Measurements from ENCODE around the gene HOXB9. TPM values are rescaled to one million over a fixed set of nuclear protein-coding genes. Genes with fewer than 3 reads are reported as not detected.

The HOXB9 gene
- total RNA-seq, 1 experiment from 2014 or later = 0.24 TPM

GRCh38 chr17:48639982-48640857, 14.1 kb upstream of the HOXB9 start:
- CTCF ChIA-PET = interaction anchor here (0.6 to 3.4 kb wide), 5 partner anchors 9 to 239 kb away, joined by 3 to 19 read pairs (median 3); no protein-coding TSS in a partner anchor
- POLR2A ChIA-PET = no interaction called here
- Mint-ChIP-seq H3K36me3 (no peaks in the 10 kb centered on the region), H3K4me1 (peaks cover 22% of the 10 kb centered on the region), H3K27me3 (ENCODE audit: low read depth) (peaks cover 100% of the 10 kb centered on the region; the same call in 1 of the 2 replicates), H3K27ac (no peak overlapping the region), H3K9me3 (no peaks in the 10 kb centered on the region), H3K4me3 (no peak overlapping the region)
- TF ChIP-seq HMGA2 (CRISPR knock-in tag; IDR thresholded peaks at IDR 0.05) (no peak), NR2C2 (CRISPR knock-in tag; IDR thresholded peaks at IDR 0.05) (no peak), SP1 (CRISPR knock-in tag; conservative IDR thresholded peaks at IDR 0.05) (no peak), MYBL2 (CRISPR knock-in tag; IDR thresholded peaks at IDR 0.05) (no peak), PRRX2 (CRISPR knock-in tag; IDR thresholded peaks at IDR 0.05) (no peak), KAT7 (CRISPR knock-in tag; IDR thresholded peaks at IDR 0.05; ENCODE audit: borderline replicate concordance) (no peak), NFYB (CRISPR knock-in tag; conservative IDR thresholded peaks at IDR 0.05; ENCODE audit: low read depth) (no peak), TEAD1 (CRISPR knock-in tag; IDR thresholded peaks at IDR 0.05) (no peak), ZNF121 (CRISPR knock-in tag; IDR thresholded peaks at IDR 0.05) (no peak), ZNF138 (CRISPR knock-in tag; conservative IDR thresholded peaks at IDR 0.05) (no peak)
- TF ChIP-seq, protein P1, sequence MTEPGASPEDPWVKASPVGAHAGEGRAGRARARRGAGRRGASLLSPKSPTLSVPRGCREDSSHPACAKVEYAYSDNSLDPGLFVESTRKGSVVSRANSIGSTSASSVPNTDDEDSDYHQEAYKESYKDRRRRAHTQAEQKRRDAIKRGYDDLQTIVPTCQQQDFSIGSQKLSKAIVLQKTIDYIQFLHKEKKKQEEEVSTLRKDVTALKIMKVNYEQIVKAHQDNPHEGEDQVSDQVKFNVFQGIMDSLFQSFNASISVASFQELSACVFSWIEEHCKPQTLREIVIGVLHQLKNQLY (CRISPR knock-in tag; IDR thresholded peaks at IDR 0.05) = no peak
- TF ChIP-seq, protein P2, sequence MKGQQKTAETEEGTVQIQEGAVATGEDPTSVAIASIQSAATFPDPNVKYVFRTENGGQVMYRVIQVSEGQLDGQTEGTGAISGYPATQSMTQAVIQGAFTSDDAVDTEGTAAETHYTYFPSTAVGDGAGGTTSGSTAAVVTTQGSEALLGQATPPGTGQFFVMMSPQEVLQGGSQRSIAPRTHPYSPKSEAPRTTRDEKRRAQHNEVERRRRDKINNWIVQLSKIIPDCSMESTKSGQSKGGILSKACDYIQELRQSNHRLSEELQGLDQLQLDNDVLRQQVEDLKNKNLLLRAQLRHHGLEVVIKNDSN (CRISPR knock-in tag; IDR thresholded peaks at IDR 0.05) = no peak
- ATAC-seq (no peak), DNase-seq (ENCODE audit: low spot score) (no peak)

DNA sequence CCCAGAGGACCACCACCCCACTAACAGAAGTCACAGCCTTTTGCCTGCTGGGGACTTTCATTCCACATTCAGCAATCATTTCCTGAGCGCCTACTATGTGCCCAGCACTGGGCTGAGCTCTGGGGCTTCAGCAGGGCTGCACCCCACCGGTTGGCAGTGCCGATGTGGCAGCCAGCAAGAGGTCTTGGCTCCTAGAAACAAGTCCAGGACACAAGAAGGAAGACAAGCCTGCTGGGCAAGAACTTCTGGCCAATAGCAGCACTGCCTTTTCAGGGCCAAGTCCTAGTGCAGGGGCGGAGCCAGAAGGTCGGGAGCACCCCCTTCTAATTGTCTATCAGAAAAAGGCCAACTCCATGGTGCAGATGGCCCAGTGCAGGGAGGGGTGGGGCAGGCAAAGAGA, 13.0 kb upstream of the HOXB9 start:
- Mint-ChIP-seq H3K27me3 (ENCODE audit: low read depth) (peaks cover 100% of the 10 kb centered on the region; the same call in 1 of the 2 replicates), H3K9me3 (no peaks in the 10 kb centered on the region), H3K27ac (no peak overlapping the region), H3K4me1 (peaks cover 22% of the 10 kb centered on the region), H3K4me3 (no peak overlapping the region), H3K36me3 (no peaks in the 10 kb centered on the region)
- ChIA-PET POLR2A (no interaction called here), CTCF (no interaction called here)
- ATAC-seq = 0 out of 2 replicates have a peak, but pooled peaks have one; percentile 3
- no peak for DNase-seq (ENCODE audit: low spot score)
- no peak for TF ChIP-seq ZSCAN18 (CRISPR knock-in tag; IDR thresholded peaks at IDR 0.05)
- no peak for TF ChIP-seq GRHL2 (CRISPR knock-in tag; IDR thresholded peaks at IDR 0.05; ENCODE audit: insufficient replicate concordance, severe bottlenecking)
- no peak for TF ChIP-seq ATF6 (CRISPR knock-in tag; IDR thresholded peaks at IDR 0.05)
- no peak for TF ChIP-seq ZBTB21 (CRISPR knock-in tag; IDR thresholded peaks at IDR 0.05; ENCODE audit: borderline replicate concordance)
- TF ChIP-seq ZNF423 (CRISPR knock-in tag; IDR thresholded peaks at IDR 0.05) = no peak
- TF ChIP-seq NR3C1 (CRISPR knock-in tag; conservative IDR thresholded peaks at IDR 0.05; ENCODE audit: low read depth) = no peak
- TF ChIP-seq, protein P3, sequence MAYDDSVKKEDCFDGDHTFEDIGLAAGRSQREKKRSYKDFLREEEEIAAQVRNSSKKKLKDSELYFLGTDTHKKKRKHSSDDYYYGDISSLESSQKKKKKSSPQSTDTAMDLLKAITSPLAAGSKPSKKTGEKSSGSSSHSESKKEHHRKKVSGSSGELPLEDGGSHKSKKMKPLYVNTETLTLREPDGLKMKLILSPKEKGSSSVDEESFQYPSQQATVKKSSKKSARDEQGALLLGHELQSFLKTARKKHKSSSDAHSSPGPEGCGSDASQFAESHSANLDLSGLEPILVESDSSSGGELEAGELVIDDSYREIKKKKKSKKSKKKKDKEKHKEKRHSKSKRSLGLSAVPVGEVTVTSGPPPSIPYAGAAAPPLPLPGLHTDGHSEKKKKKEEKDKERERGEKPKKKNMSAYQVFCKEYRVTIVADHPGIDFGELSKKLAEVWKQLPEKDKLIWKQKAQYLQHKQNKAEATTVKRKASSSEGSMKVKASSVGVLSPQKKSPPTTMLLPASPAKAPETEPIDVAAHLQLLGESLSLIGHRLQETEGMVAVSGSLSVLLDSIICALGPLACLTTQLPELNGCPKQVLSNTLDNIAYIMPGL (CRISPR knock-in tag; IDR thresholded peaks at IDR 0.05) = no peak
- no peak for TF ChIP-seq ZNF512 (CRISPR knock-in tag; IDR thresholded peaks at IDR 0.05; ENCODE audit: borderline replicate concordance)
- TF ChIP-seq CTCF (IDR thresholded peaks at IDR 0.05) = no peak
- no peak for TF ChIP-seq SMAD3 (CRISPR knock-in tag; IDR thresholded peaks at IDR 0.05; ENCODE audit: borderline replicate concordance)

All from WTC11 (cell line).